ENCODE measurements around the gene SYDE1. TPM values are rescaled to one million over a fixed set of nuclear protein-coding genes. Genes with fewer than 3 reads are reported as not detected.

The SYDE1 gene
- total and polyA plus RNA-seq, 2 experiments from 2014 or later = 4.1 to 21.4 TPM

GRCh38 chr19:15091918-15092753 lies 15.1 kb upstream of the SYDE1 start:
- no peaks in the 10 kb centered on the region for H3K79me2 ChIP-seq (replicated peaks; ENCODE audit: insufficient read depth)
- TF ChIP-seq EZH2 (IDR thresholded peaks at IDR 0.05; ENCODE audit: low read depth, unreplicated experiment) (no peak), CTCF (conservative IDR thresholded peaks at IDR 0.05; ENCODE audit: low read depth in 2 of 2) (peak; percentile 61 to 62)
- H4K20me1 ChIP-seq (replicated peaks; ENCODE audit: insufficient read depth) = no peaks in the 10 kb centered on the region
- Mint-ChIP-seq H3K4me1 (no peaks in the 10 kb centered on the region), H3K27me3 (ENCODE audit: insufficient read depth, low read depth, poor library complexity) (peaks cover 5% of the 10 kb centered on the region), H3K9me3 (no peaks in the 10 kb centered on the region), H3K36me3 (ENCODE audit: low read depth) (no peaks in the 10 kb centered on the region), H3K4me3 (no peak overlapping the region; the same call in 2 of the 3 replicates), H3K27ac (no peak overlapping the region)
- no peaks in the 10 kb centered on the region for H3K36me3 ChIP-seq (ENCODE audit: insufficient read depth)
- H3K9me2 ChIP-seq (ENCODE audit: insufficient read depth) = no peaks in the 10 kb centered on the region
- DNase-seq (ENCODE audit: low spot score) (peak; percentile 91), ATAC-seq (peak; percentile 93)
- H3K27me3 ChIP-seq (ENCODE audit: insufficient read depth) = no peaks in the 10 kb centered on the region
- no peak overlapping the region for H3K4me2 ChIP-seq
- no peaks in the 10 kb centered on the region for H3K4me1 ChIP-seq (ENCODE audit: insufficient read depth)
- no peak overlapping the region for H3K27ac ChIP-seq (ENCODE audit: low read depth)
- no peak overlapping the region for H3K4me3 ChIP-seq
- H3F3A ChIP-seq (replicated peaks; ENCODE audit: low read depth) = no peaks in the 10 kb centered on the region
- H2AFZ ChIP-seq = peak overlapping the region; percentile 95

GRCh38 chr19:15093001-15093400 lies 14.2 kb upstream of the SYDE1 start:
- H3K36me3 ChIP-seq (ENCODE audit: insufficient read depth) = no peaks in the 10 kb centered on the region
- no peak for TF ChIP-seq EZH2phosphoT487 (IDR thresholded peaks at IDR 0.05; ENCODE audit: unreplicated experiment)
- no peak for TF ChIP-seq CREB1 (CRISPR knock-in tag; IDR thresholded peaks at IDR 0.05; ENCODE audit: low read depth)
- no peak for TF ChIP-seq STAT1 (IDR thresholded peaks at IDR 0.05; ENCODE audit: unreplicated experiment)
- TF ChIP-seq REST (IDR thresholded peaks at IDR 0.05; ENCODE audit: unreplicated experiment) = no peak
- TF ChIP-seq ETS1 (IDR thresholded peaks at IDR 0.05) = no peak
- no peak for TF ChIP-seq CTCF (conservative IDR thresholded peaks at IDR 0.05; ENCODE audit: low read depth in 2 of 2)
- no peak for TF ChIP-seq JUNB (IDR thresholded peaks at IDR 0.05; ENCODE audit: unreplicated experiment)
- no peak overlapping the region for H3K27ac ChIP-seq (ENCODE audit: low read depth)
- no peak for DNase-seq (ENCODE audit: low spot score)
- no peaks in the 10 kb centered on the region for H3K79me2 ChIP-seq (replicated peaks; ENCODE audit: insufficient read depth)
- no peaks in the 10 kb centered on the region for H4K20me1 ChIP-seq (replicated peaks; ENCODE audit: insufficient read depth)
- H3K27me3 Mint-ChIP-seq (ENCODE audit: insufficient read depth, low read depth, poor library complexity) = peaks cover 6% of the 10 kb centered on the region
- H3K4me1 Mint-ChIP-seq = no peaks in the 10 kb centered on the region
- H3K9me3 Mint-ChIP-seq = no peaks in the 10 kb centered on the region
- H3K4me3 ChIP-seq = no peak overlapping the region
- no peaks in the 10 kb centered on the region for H3K36me3 Mint-ChIP-seq (ENCODE audit: low read depth)
- H3K4me2 ChIP-seq = no peak overlapping the region
- no peak for ATAC-seq
- no peaks in the 10 kb centered on the region for H3K9me2 ChIP-seq (ENCODE audit: insufficient read depth)
- H3K4me3 Mint-ChIP-seq = no peak overlapping the region
- no peaks in the 10 kb centered on the region for H3K27me3 ChIP-seq (ENCODE audit: insufficient read depth)
- no peaks in the 10 kb centered on the region for H3K4me1 ChIP-seq (ENCODE audit: insufficient read depth)
- no peaks in the 10 kb centered on the region for H3F3A ChIP-seq (replicated peaks; ENCODE audit: low read depth)
- no peak overlapping the region for H2AFZ ChIP-seq
- no peak overlapping the region for H3K27ac Mint-ChIP-seq
